HFF-Myc (cell line): ENCODE measurements around the gene WBP1.

Experiments
- DNase-seq: peaks from one replicate; pipeline ENCODE4 v3.0.0-alpha.2; 2011; ENCODE audit warnings: low read depth; ENCODE audit errors: extremely low read depth
- H3K4me3 ChIP-seq: replicated peaks from 2 replicates; pipeline ENCODE4 v1.5.1; 2011; ENCODE audit warnings: low read depth, mild to moderate bottlenecking, control low read depth, low read length
- TF ChIP-seq, protein P1 (sequence below): IDR thresholded peaks from 2 replicates; pipeline ENCODE4 v1.5.1; 2012; ENCODE audit warnings: mild to moderate bottlenecking, low read depth, low read length, control low read depth; ENCODE audit errors: missing control alignments

Gene WBP1

DNA sequence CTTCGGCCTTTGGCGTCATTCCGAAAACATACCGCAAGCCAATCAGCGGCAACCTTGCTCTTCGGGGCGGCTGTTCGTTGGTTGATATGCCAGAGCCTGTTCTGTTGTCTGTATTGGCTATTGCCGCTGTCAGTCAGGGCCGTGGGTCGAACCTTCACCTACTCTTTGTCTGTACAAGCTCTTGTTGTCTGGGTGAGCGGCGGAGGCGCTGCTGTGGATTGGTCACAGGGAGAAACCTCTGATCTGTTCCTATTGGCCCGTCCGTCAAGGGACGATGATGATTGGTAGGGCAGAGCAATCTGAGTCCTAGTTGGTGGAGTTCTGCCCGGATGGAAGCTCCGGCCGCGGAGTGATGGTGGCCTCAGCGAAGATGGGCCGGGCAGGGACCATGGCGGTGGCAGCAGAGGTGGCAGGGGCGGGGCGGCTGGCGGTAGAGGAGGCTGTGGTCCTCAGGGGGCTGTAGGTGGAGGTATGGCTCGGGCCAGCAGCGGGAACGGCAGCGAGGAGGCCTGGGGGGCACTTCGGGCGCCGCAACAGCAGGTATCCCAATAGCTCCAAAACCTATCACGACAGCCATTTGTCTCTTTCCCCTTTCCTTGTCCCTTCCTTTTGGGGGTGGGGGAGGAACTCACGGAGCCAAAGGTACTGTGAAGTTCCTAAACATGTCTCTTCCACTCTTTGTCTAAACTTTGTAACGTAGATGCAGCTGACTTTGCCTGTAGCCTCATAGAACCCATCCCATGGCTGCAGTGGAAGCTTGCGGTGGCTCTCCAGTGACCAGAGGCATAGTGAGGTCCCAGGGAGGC is at the start of gene WBP1:
Gene WBP1 (plus strand): TSS at position 307 of the 806 bp plus-strand sequence. CDS start 165 bp downstream, at position 472.
- TF ChIP-seq, protein P1, sequence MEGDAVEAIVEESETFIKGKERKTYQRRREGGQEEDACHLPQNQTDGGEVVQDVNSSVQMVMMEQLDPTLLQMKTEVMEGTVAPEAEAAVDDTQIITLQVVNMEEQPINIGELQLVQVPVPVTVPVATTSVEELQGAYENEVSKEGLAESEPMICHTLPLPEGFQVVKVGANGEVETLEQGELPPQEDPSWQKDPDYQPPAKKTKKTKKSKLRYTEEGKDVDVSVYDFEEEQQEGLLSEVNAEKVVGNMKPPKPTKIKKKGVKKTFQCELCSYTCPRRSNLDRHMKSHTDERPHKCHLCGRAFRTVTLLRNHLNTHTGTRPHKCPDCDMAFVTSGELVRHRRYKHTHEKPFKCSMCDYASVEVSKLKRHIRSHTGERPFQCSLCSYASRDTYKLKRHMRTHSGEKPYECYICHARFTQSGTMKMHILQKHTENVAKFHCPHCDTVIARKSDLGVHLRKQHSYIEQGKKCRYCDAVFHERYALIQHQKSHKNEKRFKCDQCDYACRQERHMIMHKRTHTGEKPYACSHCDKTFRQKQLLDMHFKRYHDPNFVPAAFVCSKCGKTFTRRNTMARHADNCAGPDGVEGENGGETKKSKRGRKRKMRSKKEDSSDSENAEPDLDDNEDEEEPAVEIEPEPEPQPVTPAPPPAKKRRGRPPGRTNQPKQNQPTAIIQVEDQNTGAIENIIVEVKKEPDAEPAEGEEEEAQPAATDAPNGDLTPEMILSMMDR: no peak
- peak within 1 kb of the TSS; percentile 92 for H3K4me3 ChIP-seq
- peak; percentile 100 for DNase-seq

DNA sequence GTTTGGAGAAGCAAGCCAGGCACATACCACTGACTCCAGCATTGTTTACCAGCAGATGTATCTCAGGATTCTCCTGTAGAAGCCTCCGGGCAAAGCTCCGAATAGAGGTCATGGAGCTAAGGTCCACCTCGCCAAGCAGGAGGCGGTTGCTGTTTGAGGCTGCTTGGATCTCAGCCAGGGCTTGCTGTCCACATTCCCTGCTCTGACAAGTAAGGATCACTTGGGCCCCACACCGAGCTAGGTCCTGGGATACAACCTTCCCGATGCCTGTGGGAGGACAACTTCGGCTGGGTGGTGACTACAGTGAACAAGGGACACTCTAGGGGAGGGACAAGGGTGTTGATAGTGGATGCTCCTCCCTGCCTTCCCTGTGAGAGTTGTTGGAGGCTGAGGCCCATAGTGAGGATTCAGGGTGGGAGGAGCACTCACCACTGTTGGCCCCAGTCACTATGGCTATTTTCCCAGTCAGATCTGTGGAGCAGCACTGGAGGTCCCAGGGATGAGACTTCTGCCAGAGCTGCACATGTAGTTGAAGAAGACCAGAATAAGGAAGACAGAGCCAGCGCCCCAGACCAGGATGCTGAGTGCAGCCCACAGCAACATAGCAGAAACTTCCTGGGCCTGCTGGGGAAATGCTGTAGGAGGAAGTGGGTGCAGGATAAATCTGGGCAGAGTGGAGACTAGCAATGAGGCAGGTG is 45.1 kb upstream of the WBP1 start:
- TF ChIP-seq, protein P1: no peak
- DNase-seq: no peak
- no peak overlapping the region for H3K4me3 ChIP-seq

DNA sequence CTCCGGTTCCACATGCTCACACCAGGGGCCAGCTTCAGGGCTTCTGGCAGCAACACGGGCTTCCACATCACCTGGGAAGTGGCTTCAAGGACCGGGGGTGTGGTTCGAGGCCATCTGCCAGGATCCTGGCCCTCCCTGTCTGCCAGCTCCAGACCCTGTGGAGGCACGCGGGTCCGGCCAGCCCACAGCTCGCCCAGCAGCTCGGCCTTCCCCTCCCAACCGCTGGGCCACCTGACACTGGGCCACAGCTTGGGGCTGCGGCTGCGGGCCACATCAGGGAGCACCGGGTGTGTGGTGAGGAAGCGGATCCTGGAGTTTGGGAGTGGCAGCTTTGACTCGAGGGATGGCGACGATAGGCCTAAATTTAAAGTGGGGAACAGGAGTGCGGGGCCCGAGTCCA is 43.8 kb upstream of the WBP1 start:
- no peak for DNase-seq
- peak overlapping the region; percentile 29; the same call in 1 of the 2 replicates for H3K4me3 ChIP-seq
- TF ChIP-seq, protein P1: no peak

DNA sequence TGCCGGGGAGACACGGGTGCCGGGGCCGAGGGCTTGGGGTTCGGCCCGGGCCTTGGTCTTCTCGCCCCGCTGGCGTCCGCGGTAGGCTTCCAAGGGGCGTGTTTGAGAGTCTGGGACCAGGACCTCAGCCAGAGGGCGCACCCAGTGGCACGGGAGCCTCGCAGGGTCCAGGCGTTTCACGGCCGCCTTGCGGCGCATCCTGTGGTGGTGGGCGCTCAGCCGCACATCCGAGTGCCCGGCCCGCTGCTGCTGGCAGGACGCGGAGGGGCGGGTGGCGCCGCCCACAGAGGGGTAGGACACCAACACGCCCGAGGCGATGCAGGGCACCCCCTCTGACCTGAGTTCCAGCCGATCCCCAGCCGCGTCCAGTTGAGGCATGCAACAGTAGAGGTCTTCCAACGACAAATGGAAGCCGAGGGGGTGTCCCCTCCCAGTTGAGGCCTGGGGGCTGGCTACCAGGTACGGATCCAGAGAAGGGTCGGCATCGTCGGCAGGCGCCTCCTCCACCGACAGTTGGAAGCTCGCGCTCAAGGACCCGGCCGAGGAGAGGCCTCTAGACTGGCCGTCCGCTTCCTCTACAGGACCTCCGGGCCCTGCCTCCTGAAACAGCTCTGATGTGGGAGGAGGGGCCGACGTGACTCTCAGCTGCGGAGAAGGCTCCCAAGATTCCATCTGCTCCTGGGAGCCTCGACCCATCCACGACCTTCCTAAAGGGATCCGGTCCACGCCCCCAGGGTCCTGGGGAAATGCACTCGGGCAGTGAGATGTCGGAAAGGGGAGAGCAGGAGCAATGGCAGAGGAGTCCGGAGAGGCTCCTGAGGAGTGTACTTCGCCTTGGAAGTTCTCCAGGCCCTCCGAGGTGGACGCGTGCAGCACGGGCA is 43.1 kb upstream of the WBP1 start:
- no peak for DNase-seq
- peak overlapping the region; percentile 29 for H3K4me3 ChIP-seq
- TF ChIP-seq, protein P1: peak; percentile 25

DNA sequence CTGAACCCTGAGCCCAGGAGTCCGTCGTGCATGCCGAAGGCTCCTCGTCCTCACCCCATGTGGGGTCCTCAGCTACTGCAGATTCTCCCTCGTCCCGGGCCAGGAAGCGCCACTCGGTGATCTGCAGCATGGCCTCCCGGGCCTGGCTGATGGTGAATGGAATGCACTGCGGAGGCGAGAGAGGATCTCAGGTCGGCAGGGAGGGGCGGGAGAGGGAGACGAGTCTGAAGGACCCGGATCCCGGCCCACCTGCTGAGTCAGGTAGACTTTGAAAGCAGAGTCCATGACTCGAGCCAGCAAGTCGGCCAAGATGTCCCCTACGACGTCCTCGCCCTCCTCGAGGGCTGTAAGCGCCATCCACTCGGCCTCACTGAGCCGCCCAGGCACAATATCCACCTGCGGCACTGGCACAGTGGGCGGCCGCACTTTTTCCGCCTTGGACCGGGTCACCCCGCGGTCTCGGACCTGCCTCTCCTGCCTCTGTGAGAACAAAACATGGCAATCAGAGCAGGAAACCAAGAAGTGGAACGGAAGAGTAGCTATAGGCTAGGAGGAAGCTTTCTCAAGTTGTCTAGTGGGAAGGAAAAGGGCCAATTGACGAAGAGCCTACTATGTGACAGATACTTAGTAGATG is 42.4 kb upstream of the WBP1 start:
- H3K4me3 ChIP-seq: no peak overlapping the region
- no peak for DNase-seq
- TF ChIP-seq, protein P1: no peak

DNA sequence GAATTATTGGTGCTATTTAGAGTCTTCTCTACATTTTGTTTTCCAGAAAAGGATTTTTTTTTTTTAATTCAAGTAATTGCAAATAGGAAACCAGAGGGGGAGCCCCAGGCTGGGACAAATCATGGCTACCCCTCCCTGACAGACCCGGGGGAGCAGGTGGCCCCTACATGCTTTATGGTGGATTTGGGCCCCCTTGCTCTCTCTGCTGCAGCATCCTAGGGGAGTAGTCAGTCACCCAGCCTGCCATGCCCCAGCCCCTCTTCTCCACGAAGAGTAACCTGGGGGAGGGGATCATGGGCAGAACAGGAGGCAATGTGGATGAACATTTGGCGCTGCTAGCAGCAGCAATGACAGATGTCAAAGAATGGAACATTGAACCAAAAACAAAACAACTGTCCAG is 41.5 kb upstream of the WBP1 start:
- H3K4me3 ChIP-seq: no peak overlapping the region
- DNase-seq: no peak
- TF ChIP-seq, protein P1: no peak
